Cardiac fibroblast (primary cell): ENCODE data around the gene FURIN.

Experiments used
- DNase-seq, 2 donors: peaks; one replicate each; pipeline versions ENCODE4 v3.0.0 to v3.0.0-alpha.2; 2010; ENCODE audit warnings: low read depth in 2 of 2
- H3K4me3 ChIP-seq, 2 donors: replicated peaks in 1 of 2; 1 replicate in 1 of 2; 2 replicates in 1 of 2; pipeline ENCODE4 v1.5.1; 2011; ENCODE audit warnings: low read depth in 2 of 2, low read length in 2 of 2, mild to moderate bottlenecking in 2 of 2, moderate library complexity in 1 of 2
- TF ChIP-seq, protein P1 (sequence below): IDR thresholded peaks from one replicate; pipeline ENCODE4 v1.5.1; 2011; ENCODE audit warnings: low read depth, mild to moderate bottlenecking, low read length, inconsistent platforms

The FURIN gene

DNA sequence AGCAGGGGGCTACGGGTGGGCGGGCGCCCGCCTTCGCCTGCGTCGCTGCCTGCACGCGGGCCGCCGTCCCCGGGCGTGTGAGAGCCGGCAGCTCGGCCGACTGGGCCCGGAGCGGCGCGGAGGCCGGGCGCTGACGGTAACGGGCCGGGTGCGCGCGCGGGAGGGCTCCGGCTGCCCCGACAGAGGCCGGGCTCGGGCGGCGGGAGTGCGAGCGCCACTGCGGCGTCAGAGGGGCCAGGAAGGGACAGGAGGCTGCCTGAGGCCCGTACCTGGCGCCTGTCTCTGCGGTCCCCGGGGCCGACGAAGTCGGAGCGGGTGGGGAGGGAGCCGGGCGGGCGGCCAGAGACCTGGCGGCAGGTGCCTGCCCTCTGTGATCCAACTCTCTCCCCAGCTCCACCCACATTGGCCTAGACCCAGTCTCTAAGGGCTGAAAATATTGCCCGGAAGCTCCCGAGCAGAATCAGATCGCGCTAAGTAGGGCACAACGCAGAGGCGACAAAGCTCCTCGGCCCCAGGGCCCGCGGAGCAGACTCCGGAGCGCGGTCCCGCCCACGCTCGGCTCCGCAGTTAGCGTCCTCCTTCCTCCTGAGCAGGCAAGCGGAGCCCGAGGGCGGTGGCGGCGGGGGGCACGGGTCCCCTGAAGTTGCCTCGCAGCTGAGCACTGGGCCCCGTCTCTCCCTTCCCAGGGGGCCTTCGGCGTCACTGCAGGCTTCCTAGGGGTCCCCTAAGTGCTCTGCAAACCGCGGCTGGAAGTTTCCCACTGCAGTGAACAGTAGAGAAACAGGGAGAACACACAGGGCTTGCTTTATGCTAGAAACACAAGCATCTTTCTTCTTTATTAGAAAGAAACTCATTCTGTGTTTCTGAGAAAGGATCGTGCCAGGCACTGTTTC, 34.7 kb downstream of the FURIN start, which contains the start of gene MAN2A2:
Gene MAN2A2, plus strand, starts transcription at position 463 of the 893 bp plus-strand sequence. CDS start 906 bp downstream, outside the sequence.
- TF ChIP-seq, protein P1, sequence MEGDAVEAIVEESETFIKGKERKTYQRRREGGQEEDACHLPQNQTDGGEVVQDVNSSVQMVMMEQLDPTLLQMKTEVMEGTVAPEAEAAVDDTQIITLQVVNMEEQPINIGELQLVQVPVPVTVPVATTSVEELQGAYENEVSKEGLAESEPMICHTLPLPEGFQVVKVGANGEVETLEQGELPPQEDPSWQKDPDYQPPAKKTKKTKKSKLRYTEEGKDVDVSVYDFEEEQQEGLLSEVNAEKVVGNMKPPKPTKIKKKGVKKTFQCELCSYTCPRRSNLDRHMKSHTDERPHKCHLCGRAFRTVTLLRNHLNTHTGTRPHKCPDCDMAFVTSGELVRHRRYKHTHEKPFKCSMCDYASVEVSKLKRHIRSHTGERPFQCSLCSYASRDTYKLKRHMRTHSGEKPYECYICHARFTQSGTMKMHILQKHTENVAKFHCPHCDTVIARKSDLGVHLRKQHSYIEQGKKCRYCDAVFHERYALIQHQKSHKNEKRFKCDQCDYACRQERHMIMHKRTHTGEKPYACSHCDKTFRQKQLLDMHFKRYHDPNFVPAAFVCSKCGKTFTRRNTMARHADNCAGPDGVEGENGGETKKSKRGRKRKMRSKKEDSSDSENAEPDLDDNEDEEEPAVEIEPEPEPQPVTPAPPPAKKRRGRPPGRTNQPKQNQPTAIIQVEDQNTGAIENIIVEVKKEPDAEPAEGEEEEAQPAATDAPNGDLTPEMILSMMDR = no peak
- peak; percentile 28 for DNase-seq
- peak within 1 kb of the TSS; percentile 66 to 69 for H3K4me3 ChIP-seq

DNA sequence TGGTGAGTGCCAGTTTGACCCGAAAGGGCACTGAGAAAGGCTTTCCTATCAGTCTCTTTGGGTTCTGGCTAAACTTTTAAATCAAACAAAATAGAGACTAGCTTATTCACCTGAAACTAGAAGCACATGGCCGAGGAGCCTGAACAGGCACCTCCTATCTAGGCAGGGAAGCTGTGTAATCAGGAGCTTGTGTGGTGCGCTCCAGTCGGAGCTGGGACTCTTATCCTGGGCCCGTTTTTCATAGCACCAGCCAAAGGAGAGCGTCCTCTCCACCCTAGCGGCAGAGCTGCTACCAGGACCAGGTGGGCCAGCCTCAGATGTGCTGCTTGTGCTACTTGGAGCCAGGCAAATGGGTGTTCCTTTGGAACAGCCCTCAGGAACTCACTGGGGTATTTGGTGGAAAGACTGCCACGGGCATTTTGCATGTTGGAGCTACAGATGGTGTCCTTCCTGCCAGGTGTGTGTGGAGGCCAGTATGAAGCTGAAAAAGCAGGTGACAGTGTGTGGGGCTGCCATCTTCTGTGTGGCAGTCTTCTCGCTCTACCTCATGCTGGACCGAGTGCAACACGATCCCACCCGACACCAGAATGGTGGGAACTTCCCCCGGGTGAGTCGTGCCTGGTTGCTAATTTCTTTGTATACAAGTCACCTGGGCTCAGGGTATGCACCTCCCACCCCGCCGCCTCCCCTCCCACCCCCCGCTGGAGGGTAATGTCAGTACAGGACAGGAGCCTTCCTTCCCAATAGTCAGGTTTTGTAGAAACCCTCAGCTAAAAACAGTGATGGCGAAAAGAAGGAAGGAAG, 35.5 kb downstream of the FURIN start:
- DNase-seq = no peak
- H3K4me3 ChIP-seq = peak overlapping the region in 1 of 2 donors; percentile 69
- TF ChIP-seq, protein P1 = no peak

DNA sequence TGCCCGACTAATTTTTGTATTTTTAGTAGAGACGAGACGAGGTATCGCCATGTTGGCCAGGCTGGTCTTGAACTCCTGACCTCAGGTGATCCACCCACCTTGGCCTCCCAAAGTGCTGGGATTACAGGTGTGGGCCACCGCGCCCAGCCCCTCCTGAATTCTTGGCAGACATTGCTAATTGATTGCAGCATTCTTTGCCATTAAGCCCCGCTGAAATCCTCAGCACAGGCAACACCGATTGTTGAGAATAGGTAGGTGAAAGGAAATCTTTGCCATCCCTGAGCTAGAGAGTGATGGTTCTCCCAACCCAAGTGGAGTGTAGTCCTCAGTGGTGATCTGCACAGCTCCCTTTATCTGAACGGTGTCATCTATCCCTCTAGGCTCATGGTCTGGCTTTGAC, 36.4 kb downstream of the FURIN start:
- no peak for DNase-seq
- no peak overlapping the region for H3K4me3 ChIP-seq
- TF ChIP-seq, protein P1 = no peak

DNA sequence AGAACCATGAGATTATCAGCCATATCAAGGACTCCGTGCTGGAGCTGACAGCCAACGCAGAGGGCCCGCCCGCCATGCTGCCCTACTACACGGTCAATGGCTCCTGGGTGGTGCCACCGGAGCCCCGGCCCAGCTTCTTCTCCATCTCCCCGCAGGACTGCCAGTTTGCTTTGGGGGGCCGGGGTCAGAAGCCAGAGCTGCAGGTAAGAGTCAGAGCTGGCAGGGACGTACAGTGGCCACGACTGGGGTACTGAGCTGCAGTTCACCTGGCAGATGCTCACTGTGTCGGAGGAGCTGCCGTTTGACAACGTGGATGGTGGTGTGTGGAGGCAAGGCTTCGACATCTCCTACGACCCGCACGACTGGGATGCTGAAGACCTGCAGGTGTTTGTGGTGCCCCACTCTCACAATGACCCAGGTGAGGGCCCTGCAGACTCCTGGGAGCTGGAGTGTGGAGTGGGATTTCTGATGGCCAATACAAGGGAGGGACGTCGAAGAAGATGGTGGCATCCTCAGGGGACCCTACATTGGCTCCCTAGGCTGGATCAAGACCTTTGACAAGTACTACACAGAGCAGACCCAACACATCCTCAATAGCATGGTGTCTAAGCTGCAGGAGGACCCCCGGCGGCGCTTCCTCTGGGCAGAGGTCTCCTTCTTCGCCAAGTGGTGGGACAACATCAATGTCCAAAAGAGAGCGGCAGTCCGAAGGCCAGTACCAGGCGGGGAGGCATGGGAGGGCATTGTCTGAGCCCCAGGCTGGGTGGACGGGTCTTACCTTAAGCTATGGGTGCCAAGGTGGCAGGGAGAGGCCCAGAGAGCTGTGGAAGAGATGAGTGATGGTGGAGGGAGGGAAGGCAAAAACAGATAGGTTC, 37.2 kb downstream of the FURIN start:
- TF ChIP-seq, protein P1 = no peak
- no peak overlapping the region for H3K4me3 ChIP-seq
- DNase-seq = no peak

DNA sequence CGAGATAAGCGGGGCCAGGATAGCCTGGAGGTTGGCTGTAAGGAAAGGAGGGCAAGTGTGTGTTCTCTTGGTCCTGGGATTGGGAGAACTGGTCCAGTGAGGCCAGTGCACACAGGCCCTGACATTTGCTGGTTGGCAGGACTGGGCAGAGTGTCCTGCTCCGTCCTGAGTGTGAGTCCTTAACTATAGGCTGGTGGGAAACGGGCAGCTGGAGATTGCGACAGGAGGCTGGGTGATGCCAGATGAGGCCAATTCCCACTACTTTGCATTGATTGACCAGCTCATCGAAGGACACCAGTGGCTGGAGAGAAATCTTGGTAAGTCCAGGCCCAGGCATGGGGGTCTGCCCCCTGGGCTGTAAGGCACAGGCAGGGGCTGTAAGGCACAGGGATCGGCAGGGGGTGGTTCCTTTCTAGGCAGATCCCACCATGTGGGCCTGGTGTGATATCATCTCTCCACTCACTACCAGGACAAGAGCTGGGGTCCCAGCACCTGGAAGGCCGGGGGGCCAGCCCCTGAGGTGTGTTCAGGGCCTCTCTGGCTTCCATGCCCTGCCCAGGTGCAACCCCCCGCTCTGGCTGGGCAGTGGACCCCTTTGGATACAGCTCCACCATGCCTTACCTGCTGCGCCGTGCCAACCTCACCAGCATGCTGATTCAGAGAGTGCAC, 37.9 kb downstream of the FURIN start:
- H3K4me3 ChIP-seq = no peak overlapping the region
- TF ChIP-seq, protein P1 = no peak
- DNase-seq = no peak
